SW480 (cell line): ENCODE measurements around the gene TRIM51.
"Not testable (repeated sequence)": the region's sequence is repeated elsewhere in the genome, so short reads cannot be mapped to it uniquely, and the experiment has no call there.

Experiments used
- DNase-seq: peaks from one replicate; pipeline ENCODE4 v3.0.0-alpha.2; 2016; ENCODE audit warnings: low spot score

TRIM51 gene

GRCh38 chr11:55882997-55883396, at the start of gene TRIM51:
TSS of gene TRIM51 (plus strand) at chr11:55883297. CDS start at chr11:55885429, 2,132 bp downstream.
- not testable (repeated sequence) for DNase-seq

- DNase-seq, result no peak
Observed at GRCh38 chr11:55838452-55838851, 44.6 kb upstream of the TRIM51 start, which contains the start of gene OR5D16. TSS of gene OR5D16 (plus strand) at chr11:55838752. CDS start at chr11:55838752, 0 bp downstream.

- no peak for DNase-seq
Observed at GRCh38 chr11:55847453-55847852, 35.6 kb upstream of the TRIM51 start.

GRCh38 chr11:55849037-55849436, 34.1 kb upstream of the TRIM51 start:
- DNase-seq, result no peak

GRCh38 chr11:55852141-55852540, 31.0 kb upstream of the TRIM51 start:
- no peak for DNase-seq

- no peak for DNase-seq
Observed at GRCh38 chr11:55854704-55855103, 28.4 kb upstream of the TRIM51 start.

GRCh38 chr11:55867354-55867753, 15.7 kb upstream of the TRIM51 start:
- not testable (repeated sequence) for DNase-seq

- not testable (repeated sequence) for DNase-seq
Observed at GRCh38 chr11:55872731-55873130, 10.4 kb upstream of the TRIM51 start.

GRCh38 chr11:55873146-55873545, 10.0 kb upstream of the TRIM51 start:
- not testable (repeated sequence) for DNase-seq

- DNase-seq, result not testable (repeated sequence)
Observed at GRCh38 chr11:55884995-55885394, 1.9 kb downstream of the TRIM51 start.

- not testable (repeated sequence) for DNase-seq
Observed at GRCh38 chr11:55885481-55885880, 2.4 kb downstream of the TRIM51 start.

GRCh38 chr11:55895216-55895615, 12.1 kb downstream of the TRIM51 start:
- DNase-seq, result no peak

GRCh38 chr11:55902308-55902707, 19.2 kb downstream of the TRIM51 start:
- no peak for DNase-seq

- DNase-seq, result no peak
Observed at GRCh38 chr11:55914482-55914881, 31.4 kb downstream of the TRIM51 start, which contains the start of gene OR5W2. TSS of gene OR5W2 (minus strand) at chr11:55914582. CDS start at chr11:55914582, 0 bp downstream.

GRCh38 chr11:55920537-55920936, 37.4 kb downstream of the TRIM51 start:
- no peak for DNase-seq

GRCh38 chr11:55936300-55936699, 53.2 kb downstream of the TRIM51 start, which contains the start of gene OR5I1:
TSS of gene OR5I1 (minus strand) at chr11:55936400. CDS start at chr11:55936400, 0 bp downstream.
- no peak for DNase-seq
